Subcutaneous adipose tissue (tissue), 4 donors: ENCODE data around the gene IQCE. TPM values are rescaled to one million over a fixed set of nuclear protein-coding genes. Genes with fewer than 3 reads are reported as not detected.

Source experiments
- total RNA-seq, 4 donors: library from RNA; depleted of rRNA; stranded (reverse); fragments of >200 nt; gene quantifications; one replicate each; pipeline ENCODE4 v1.1.0, GENCODE V29; 2016
- TF ChIP-seq, protein P1 (sequence below): fragments of 450-650 bp; IDR thresholded peaks from one replicate; pipeline ENCODE4 v1.5.1; 2016; ENCODE audit warnings: low read depth, mild to moderate bottlenecking, control low read depth, antibody characterized with exemption, moderate library complexity

Gene IQCE
- total RNA-seq, 4 donors from 2014 or later: 9.0 to 20.7 (median 12.6) TPM

DNA sequence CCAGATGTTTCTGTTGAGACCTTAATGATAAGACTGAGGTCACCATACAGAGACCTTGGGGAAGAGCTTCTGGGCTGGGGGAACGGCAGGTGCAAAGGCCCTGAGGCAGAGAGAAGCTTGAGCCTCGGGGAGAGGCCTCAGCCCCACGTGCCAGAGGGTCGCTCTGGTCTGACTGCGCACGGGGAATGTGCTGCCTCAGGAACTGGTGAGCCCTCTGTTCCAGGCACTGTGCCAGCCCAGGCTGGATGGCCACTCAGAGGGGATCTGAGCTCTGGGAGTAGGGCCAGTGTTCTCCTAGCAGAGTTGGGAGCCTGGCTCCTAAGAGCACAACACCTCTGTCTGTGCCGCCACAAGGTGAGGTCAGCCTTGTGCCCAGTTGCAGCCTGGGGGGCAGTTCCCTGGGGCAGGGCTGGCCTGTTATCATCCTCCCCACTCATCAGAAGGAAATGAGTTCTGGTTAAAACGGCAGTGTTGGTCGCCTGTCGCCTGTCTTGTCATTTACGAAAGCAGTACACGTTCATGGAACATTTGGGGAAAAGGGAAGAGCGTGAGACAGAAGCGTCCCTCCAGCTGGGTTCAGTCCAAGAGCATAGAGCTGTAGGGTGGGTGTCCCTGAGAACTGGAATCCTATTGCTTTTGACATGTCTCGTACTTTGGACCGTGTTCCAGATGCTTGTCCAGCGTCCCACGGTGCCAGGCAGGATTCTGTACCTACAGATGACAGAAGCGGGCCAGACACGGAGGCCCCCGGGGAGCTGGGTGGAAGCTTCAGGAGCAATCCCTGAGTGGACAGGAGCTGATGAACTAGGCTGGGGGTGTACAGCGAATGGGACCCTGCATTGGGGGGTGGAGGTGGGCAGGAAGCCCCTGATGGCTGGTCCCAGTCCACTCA lies 77.3 kb downstream of the IQCE start:
- TF ChIP-seq, protein P1, sequence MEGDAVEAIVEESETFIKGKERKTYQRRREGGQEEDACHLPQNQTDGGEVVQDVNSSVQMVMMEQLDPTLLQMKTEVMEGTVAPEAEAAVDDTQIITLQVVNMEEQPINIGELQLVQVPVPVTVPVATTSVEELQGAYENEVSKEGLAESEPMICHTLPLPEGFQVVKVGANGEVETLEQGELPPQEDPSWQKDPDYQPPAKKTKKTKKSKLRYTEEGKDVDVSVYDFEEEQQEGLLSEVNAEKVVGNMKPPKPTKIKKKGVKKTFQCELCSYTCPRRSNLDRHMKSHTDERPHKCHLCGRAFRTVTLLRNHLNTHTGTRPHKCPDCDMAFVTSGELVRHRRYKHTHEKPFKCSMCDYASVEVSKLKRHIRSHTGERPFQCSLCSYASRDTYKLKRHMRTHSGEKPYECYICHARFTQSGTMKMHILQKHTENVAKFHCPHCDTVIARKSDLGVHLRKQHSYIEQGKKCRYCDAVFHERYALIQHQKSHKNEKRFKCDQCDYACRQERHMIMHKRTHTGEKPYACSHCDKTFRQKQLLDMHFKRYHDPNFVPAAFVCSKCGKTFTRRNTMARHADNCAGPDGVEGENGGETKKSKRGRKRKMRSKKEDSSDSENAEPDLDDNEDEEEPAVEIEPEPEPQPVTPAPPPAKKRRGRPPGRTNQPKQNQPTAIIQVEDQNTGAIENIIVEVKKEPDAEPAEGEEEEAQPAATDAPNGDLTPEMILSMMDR: no peak

DNA sequence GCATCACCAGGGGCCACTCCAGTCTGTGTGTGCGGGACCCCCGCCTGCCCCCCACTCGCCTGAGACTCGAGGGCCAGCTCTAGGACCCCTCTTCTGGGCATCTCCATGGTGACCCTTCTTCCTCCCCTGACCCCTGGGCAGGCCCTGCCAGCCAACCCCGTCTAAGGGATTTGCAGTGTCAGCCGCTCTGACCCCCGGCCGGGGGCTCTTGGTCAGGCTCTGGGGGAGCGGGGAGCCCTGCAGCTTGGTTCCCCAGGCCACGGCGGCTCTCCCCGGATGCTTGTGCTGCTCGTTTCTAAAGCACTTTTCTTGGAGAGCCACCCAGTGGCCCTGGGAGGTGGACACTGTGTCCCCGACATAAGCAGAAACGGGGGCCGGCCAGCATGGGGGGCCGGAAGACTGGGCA lies 78.3 kb downstream of the IQCE start:
- TF ChIP-seq, protein P1: no peak

DNA sequence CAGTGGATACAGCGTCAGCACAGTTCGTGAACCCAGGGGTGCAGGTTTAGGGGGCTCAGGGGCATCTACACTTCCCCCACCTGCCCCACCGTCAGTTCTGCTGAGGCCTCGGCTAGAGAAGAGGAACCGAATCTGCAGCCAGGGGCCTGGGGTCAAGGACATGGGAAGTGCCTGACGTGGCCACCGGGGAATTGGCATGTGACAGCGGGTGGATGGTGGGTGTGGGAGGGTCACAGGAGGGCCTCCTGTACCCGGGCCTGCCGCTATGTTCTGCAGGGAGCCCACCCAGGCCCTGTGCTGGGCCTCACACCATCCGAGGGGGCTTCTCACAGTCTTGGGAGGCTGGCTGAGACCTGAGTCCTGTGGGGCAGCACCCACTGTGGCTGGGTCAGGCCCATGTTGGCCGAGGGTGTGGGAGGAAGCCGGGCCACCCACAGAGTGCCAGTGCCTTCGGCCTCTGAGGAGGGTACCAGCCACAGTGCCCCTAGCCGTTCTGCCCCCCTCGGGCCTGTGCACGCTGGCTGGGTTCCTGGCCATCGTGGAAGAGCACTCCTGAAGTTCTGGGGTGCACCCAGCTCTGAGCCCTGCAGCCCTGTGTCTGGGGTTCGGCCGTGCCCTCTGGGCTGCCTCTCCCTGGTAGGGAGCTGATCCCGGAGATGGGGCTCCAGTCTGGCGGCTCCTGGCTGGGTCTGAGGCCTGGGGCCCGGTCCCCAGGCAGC lies 78.9 kb downstream of the IQCE start:
- TF ChIP-seq, protein P1: no peak

DNA sequence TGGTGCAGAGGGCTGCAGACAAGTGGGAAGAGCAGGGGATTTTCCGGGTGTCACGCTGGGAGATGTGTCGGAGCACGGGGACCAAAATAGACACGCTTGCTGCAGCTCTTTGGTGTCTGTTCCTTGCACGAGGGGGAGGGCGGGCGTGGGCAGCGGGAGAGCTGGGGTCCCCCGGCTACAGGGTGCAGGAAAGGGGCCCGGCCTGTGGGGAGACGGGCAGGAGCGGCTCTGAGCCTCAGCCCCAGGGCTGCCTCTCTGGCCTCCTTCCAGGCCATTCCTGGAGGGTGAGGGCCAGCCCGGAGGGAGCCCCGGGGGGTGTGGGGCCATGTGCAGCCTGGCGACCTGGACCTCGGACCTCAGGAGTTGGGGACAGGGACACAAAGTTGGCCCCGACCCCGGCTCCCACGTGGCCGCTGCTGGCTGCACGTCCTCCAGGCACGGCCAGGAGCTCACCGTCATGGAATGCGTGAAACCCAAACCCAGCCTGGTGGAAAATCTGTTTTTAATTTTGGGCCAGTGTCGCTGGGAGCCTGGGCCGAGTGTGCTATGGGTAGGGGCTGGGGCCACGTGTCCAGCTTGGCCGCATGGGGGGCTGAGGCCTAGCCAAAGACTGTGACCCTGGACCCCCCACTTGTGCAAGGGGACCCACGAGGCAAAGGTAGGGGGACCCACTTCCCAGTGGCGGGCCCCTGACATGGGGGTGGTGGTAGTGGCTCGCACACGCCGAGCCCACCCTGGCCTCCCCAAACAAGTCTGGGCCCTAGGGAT lies 79.6 kb downstream of the IQCE start:
- TF ChIP-seq, protein P1: no peak

DNA sequence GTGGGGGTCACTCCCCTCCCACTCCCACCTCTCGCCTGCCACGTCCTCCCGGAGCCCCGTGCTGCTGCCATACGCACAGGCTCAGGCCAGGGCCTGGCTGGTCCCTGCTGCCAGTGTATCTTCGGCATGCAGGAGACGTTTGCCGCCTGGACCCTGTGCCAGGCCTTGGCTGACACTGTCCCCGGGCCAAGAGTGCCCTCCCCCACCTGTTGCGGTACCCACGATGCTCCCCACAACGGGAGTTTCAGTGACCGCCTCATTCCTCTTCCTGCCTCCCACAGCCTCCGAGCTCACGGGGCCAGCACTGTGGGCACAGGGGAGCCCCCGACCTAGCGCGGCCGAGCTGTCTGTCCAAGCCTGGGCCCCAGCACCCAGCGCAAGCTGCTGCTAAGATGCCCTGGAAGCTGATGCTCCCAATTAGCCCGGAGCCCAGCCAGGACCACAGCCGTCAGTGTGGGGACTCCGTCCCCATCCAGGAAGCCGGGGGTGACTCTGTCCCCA lies 80.5 kb downstream of the IQCE start:
- TF ChIP-seq, protein P1: no peak

DNA sequence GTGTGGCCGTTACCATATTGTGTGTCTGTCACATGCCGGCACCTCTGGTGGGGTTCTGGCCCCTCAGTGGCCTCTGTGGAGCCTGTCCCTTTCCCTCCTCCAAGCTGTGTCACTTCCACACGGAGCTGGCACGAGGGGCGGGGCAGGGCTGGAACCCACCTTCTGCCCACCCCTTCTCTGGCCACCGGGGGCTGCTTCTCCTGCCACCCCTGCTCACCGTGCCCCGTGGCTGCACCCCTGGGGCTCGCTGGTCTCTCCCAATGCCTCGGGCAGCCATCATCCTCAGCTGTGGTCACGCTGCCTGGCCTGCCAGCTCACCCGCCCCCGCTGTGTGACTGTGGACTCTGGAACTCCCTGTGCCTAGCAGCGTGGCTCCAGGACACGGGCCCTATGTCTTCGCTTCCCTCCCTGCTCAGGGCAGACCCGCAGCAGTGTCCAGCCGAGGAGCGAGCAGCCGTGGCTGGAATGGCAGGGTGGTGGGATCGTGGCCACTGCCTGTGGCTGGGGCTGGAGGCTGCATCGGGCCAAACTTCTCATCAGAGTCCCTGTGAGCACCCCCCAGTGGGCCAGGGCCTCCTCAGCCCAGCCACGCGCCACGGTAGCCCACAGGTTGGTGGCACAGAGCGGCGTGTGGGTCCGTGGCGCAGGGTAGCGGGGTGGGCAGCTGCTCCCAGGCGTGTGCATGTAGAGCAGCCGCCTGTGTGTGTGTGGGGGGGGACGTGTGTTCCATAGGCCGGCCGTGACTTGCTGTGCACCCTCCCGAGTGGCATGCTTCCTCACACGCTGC lies 81.1 kb downstream of the IQCE start:
- TF ChIP-seq, protein P1: no peak
